MM.1S (cell line): ENCODE measurements around the gene DAND5.

Source experiments
- EZH2phosphoT487 ChIP-seq: fragments of 300-600 bp; sonication (generic); IDR thresholded peaks from 2 replicates; pipeline ENCODE4 v1.6.1; 2018; ENCODE audit warnings: antibody characterized with exemption, low read length
- TF ChIP-seq, protein P1 (sequence below): fragments of 300-600 bp; sonication (generic); IDR thresholded peaks from 2 replicates; pipeline ENCODE4 v1.5.1; 2016; ENCODE audit warnings: antibody characterized with exemption, low read length, mixed read lengths

DNA sequence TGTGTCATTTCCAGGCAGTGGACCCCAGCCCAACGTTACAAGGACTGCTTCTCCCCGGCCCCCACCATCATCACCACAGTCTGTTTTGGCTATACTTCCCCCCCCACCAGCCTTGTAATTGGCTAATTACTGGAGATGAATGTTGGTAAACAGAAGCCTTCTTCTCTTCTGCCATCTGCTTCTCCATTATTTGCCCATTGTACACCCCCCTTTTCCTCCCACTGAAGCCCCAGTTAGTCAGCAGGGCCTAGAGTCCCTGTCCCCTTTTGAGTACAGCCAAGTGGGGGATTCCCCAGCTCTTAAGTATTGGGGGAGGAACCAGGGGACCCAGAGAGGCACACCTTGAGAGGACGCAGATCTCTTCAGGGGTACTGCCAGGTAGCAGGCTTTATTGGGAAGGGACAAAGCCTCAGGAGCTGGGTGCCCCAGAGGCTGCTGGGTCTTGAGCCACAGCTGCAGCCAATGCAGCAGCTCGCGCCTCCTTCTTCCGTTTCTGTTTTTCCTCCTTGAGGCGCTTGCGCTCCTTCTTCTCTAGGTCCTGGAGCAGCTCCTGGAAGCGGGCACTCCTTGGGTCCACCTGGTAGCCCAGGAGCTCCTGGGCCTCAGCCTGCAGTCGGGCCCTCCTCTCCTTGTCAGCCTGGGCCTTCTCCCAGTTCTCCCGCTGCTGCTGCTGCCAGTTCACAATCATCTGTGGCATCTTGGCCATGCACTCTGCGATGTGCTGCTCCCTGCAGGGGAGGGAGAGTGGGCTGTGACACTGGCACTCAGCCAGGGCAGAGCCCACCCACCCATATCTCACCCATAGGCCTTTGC is 15.4 kb upstream of the DAND5 start:
- TF ChIP-seq, protein P1, sequence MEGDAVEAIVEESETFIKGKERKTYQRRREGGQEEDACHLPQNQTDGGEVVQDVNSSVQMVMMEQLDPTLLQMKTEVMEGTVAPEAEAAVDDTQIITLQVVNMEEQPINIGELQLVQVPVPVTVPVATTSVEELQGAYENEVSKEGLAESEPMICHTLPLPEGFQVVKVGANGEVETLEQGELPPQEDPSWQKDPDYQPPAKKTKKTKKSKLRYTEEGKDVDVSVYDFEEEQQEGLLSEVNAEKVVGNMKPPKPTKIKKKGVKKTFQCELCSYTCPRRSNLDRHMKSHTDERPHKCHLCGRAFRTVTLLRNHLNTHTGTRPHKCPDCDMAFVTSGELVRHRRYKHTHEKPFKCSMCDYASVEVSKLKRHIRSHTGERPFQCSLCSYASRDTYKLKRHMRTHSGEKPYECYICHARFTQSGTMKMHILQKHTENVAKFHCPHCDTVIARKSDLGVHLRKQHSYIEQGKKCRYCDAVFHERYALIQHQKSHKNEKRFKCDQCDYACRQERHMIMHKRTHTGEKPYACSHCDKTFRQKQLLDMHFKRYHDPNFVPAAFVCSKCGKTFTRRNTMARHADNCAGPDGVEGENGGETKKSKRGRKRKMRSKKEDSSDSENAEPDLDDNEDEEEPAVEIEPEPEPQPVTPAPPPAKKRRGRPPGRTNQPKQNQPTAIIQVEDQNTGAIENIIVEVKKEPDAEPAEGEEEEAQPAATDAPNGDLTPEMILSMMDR: no peak
- TF ChIP-seq EZH2phosphoT487: no peak
